ENCODE results near the gene RNU11. TPM values are rescaled to one million over a fixed set of nuclear protein-coding genes. Genes with fewer than 3 reads are reported as not detected.

RNU11 gene
- polyA plus RNA-seq, 1 donor (not counting 4 experiments of a cell fraction or from before 2014, with no cell fraction given): not detected

DNA sequence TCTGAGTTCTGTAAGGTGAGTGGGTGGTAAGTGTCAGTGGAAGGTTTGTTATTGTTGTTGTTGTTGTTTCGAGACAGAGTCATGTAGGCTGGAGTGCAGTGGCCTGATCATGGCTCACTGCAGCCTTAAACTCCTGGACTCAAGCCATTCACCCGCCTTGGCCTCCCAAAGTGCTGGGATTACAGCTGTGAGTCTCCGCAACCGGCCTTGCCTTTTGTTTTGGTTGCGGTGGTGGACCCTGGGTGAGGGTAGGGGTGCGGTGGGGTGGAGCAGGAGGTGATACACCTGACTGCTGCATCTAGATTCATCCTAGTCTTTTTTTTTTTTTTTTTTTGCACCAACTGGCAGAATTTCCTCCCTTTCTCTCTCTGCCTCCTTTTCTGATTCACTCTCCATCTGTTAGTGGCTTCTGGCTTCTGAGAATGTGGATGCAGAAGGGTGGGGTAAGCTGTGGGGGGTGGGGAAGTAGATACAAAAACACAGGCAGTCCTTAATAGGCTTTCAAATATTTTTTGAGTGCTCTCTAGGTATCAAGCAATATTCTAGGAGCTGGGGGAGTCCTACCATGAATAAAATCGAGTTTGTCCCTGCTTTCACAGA is 15.6 kb downstream of the RNU11 start:
- Histone ChIP-seq H3K27ac (ENCODE audit: control insufficient read depth, insufficient read depth, low read length) (no peak overlapping the region), H2AFZ (ENCODE audit: control insufficient read depth, low read length) (no peak overlapping the region), H3K4me2 (ENCODE audit: control insufficient read depth, extremely low read depth, insufficient read depth, low read depth, low read length) (no peak overlapping the region), H3K9me3 (ENCODE audit: control insufficient read depth, low read depth, low read length) (no peaks in the 10 kb centered on the region), H3K4me3 (ENCODE audit: control insufficient read depth in 2 of 3, extremely low read depth in 1 of 3, insufficient read depth in 2 of 3, low read depth in 1 of 3, low read length in 3 of 3) (no peak overlapping the region), H3K79me2 (ENCODE audit: control insufficient read depth, insufficient read depth, low read length) (peaks cover 2% of the 10 kb centered on the region), H3K27me3 (ENCODE audit: control insufficient read depth, extremely low read depth, insufficient read depth, low read length) (no peaks in the 10 kb centered on the region), H3K9ac (ENCODE audit: control insufficient read depth, extremely low read depth, insufficient read depth, low read length) (no peak overlapping the region), H4K20me1 (ENCODE audit: control insufficient read depth, extremely low read depth, insufficient read depth, low read length) (no peaks in the 10 kb centered on the region), H3K36me3 (ENCODE audit: control insufficient read depth in 2 of 2, extremely low read depth in 1 of 2, insufficient read depth in 2 of 2, low read length in 2 of 2) (no peaks in the 10 kb centered on the region), H3K9me1 (ENCODE audit: control insufficient read depth, extremely low read depth, insufficient read depth, low read length) (no peaks in the 10 kb centered on the region), H3K4me1 (ENCODE audit: control insufficient read depth, extremely low read depth, insufficient read depth, low read length) (peaks cover 5% of the 10 kb centered on the region)
- dilution Hi-C loops (cut with MboI; ENCODE audit: extremely low pct_ligation_motif_present, low sequenced_read_pairs): no loop called here
- DNase-seq (ENCODE audit: low read depth, low spot score) (no peak), FAIRE-seq (no peak)
- TF ChIP-seq EZH2 (IDR thresholded peaks at IDR 0.05; ENCODE audit: low read length): no peak
- TF ChIP-seq, protein P1, sequence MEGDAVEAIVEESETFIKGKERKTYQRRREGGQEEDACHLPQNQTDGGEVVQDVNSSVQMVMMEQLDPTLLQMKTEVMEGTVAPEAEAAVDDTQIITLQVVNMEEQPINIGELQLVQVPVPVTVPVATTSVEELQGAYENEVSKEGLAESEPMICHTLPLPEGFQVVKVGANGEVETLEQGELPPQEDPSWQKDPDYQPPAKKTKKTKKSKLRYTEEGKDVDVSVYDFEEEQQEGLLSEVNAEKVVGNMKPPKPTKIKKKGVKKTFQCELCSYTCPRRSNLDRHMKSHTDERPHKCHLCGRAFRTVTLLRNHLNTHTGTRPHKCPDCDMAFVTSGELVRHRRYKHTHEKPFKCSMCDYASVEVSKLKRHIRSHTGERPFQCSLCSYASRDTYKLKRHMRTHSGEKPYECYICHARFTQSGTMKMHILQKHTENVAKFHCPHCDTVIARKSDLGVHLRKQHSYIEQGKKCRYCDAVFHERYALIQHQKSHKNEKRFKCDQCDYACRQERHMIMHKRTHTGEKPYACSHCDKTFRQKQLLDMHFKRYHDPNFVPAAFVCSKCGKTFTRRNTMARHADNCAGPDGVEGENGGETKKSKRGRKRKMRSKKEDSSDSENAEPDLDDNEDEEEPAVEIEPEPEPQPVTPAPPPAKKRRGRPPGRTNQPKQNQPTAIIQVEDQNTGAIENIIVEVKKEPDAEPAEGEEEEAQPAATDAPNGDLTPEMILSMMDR (optimal IDR thresholded peaks at IDR 0.05 in 1 of 3, IDR thresholded peaks at IDR 0.05 in 1 of 3, conservative IDR thresholded peaks at IDR 0.05 in 1 of 3; ENCODE audit: extremely low read depth in 1 of 3, insufficient read depth in 2 of 3, low read length in 3 of 3): no peak

DNA sequence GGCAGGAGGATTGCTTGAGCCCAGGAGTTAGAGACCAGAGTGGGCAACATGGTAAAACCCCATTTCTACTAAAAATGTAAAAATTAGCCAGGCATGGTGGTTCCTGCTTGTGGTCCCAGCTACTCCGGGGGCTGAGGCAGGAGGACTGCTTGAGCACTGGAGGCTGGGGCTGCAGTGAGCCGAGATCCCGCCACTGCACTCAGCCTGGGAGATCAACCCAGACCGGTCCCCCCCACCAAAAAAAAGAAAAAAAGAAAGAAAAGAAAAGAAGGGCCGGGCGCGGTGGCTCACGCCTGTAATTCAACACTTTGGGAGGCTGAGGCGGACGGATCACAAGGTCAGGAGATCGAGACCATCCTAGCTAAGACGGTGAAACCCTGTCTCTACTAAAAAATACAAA is 18.4 kb downstream of the RNU11 start:
- Histone ChIP-seq H3K9me3 (ENCODE audit: control insufficient read depth, low read depth, low read length) (no peaks in the 10 kb centered on the region), H3K9ac (ENCODE audit: control insufficient read depth, extremely low read depth, insufficient read depth, low read length) (no peak overlapping the region), H3K27me3 (ENCODE audit: control insufficient read depth, extremely low read depth, insufficient read depth, low read length) (no peaks in the 10 kb centered on the region), H3K79me2 (ENCODE audit: control insufficient read depth, insufficient read depth, low read length) (peaks cover 20% of the 10 kb centered on the region), H4K20me1 (ENCODE audit: control insufficient read depth, extremely low read depth, insufficient read depth, low read length) (no peaks in the 10 kb centered on the region), H2AFZ (ENCODE audit: control insufficient read depth, low read length) (no peak overlapping the region), H3K4me1 (ENCODE audit: control insufficient read depth, extremely low read depth, insufficient read depth, low read length) (peaks cover 8% of the 10 kb centered on the region), H3K27ac (ENCODE audit: control insufficient read depth, insufficient read depth, low read length) (no peak overlapping the region), H3K9me1 (ENCODE audit: control insufficient read depth, extremely low read depth, insufficient read depth, low read length) (no peaks in the 10 kb centered on the region), H3K4me3 (ENCODE audit: control insufficient read depth in 2 of 3, extremely low read depth in 1 of 3, insufficient read depth in 2 of 3, low read depth in 1 of 3, low read length in 3 of 3) (no peak overlapping the region), H3K36me3 (ENCODE audit: control insufficient read depth in 2 of 2, extremely low read depth in 1 of 2, insufficient read depth in 2 of 2, low read length in 2 of 2) (no peaks in the 10 kb centered on the region), H3K4me2 (ENCODE audit: control insufficient read depth, extremely low read depth, insufficient read depth, low read depth, low read length) (no peak overlapping the region)
- TF ChIP-seq, protein P1 (optimal IDR thresholded peaks at IDR 0.05 in 1 of 3, IDR thresholded peaks at IDR 0.05 in 1 of 3, conservative IDR thresholded peaks at IDR 0.05 in 1 of 3; ENCODE audit: extremely low read depth in 1 of 3, insufficient read depth in 2 of 3, low read length in 3 of 3): no peak
- no peak for TF ChIP-seq EZH2 (IDR thresholded peaks at IDR 0.05; ENCODE audit: low read length)
- dilution Hi-C loops (cut with MboI; ENCODE audit: extremely low pct_ligation_motif_present, low sequenced_read_pairs): no loop called here
- no peak for FAIRE-seq
- DNase-seq (ENCODE audit: low read depth, low spot score): no peak
